ENCODE results near the gene HDAC10.

The HDAC10 gene

GRCh38 chr22:50217543-50218152 is 33.4 kb downstream of the HDAC10 start:
- TF ChIP-seq REST (IDR thresholded peaks at IDR 0.05; ENCODE audit: low read depth) (no peak), ZBTB7A (IDR thresholded peaks at IDR 0.05; ENCODE audit: low read depth) (no peak), RAD21 (IDR thresholded peaks at IDR 0.05; ENCODE audit: low read depth) (no peak)
- TF ChIP-seq, protein P1, sequence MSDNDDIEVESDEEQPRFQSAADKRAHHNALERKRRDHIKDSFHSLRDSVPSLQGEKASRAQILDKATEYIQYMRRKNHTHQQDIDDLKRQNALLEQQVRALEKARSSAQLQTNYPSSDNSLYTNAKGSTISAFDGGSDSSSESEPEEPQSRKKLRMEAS (IDR thresholded peaks at IDR 0.05): no peak
- TF ChIP-seq, protein P2, sequence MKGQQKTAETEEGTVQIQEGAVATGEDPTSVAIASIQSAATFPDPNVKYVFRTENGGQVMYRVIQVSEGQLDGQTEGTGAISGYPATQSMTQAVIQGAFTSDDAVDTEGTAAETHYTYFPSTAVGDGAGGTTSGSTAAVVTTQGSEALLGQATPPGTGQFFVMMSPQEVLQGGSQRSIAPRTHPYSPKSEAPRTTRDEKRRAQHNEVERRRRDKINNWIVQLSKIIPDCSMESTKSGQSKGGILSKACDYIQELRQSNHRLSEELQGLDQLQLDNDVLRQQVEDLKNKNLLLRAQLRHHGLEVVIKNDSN (IDR thresholded peaks at IDR 0.05): no peak

GRCh38 chr22:50216684-50217520 is 34.2 kb downstream of the HDAC10 start:
- TF ChIP-seq ZBTB7A (IDR thresholded peaks at IDR 0.05; ENCODE audit: low read depth) (no peak), NFIC (IDR thresholded peaks at IDR 0.05) (no peak), TEAD4 (IDR thresholded peaks at IDR 0.05) (no peak), CEBPB (IDR thresholded peaks at IDR 0.05) (no peak), RAD21 (IDR thresholded peaks at IDR 0.05; ENCODE audit: low read depth) (no peak), FOXM1 (IDR thresholded peaks at IDR 0.05; ENCODE audit: borderline replicate concordance, low read depth) (no peak), TAF1 (IDR thresholded peaks at IDR 0.05; ENCODE audit: low read depth) (no peak), CREB1 (IDR thresholded peaks at IDR 0.05; ENCODE audit: low read depth) (no peak), EP300 (IDR thresholded peaks at IDR 0.05; ENCODE audit: borderline replicate concordance) (no peak), YY1 (IDR thresholded peaks at IDR 0.05; ENCODE audit: low read depth) (no peak), EGR1 (IDR thresholded peaks at IDR 0.05) (no peak), REST (IDR thresholded peaks at IDR 0.05; ENCODE audit: low read depth) (no peak), TCF12 (IDR thresholded peaks at IDR 0.05; ENCODE audit: low read depth) (no peak)
- TF ChIP-seq, protein P2 (IDR thresholded peaks at IDR 0.05): no peak
- TF ChIP-seq, protein P1 (IDR thresholded peaks at IDR 0.05): no peak

- TF ChIP-seq ZBTB7A (IDR thresholded peaks at IDR 0.05; ENCODE audit: low read depth) (no peak), CEBPB (IDR thresholded peaks at IDR 0.05) (no peak), FOXM1 (IDR thresholded peaks at IDR 0.05; ENCODE audit: borderline replicate concordance, low read depth) (no peak), REST (IDR thresholded peaks at IDR 0.05; ENCODE audit: low read depth) (no peak), EGR1 (IDR thresholded peaks at IDR 0.05) (no peak), TCF12 (IDR thresholded peaks at IDR 0.05; ENCODE audit: low read depth) (no peak), EP300 (IDR thresholded peaks at IDR 0.05; ENCODE audit: borderline replicate concordance) (no peak), TAF1 (IDR thresholded peaks at IDR 0.05; ENCODE audit: low read depth) (no peak)
Measured at GRCh38 chr22:50216055-50216683, 34.9 kb downstream of the HDAC10 start.
